Stomach (tissue), 9 donors: ENCODE results near the gene IRAK1. TPM values are rescaled to one million over a fixed set of nuclear protein-coding genes. Genes with fewer than 3 reads are reported as not detected.

Source experiments
- DNase-seq, 2 donors: peaks; one replicate each; pipeline versions ENCODE4 v3.0.0 to v3.0.0-alpha.2; 2013 to 2019
- H3K27ac ChIP-seq, 5 donors: fragments of 200-600 bp in 4 of 5; sonication (generic) in 4 of 5; one replicate each; pipeline ENCODE4 v1.5.1; 2013 to 2019; ENCODE audit warnings: mild to moderate bottlenecking in 1 of 5, moderate library complexity in 1 of 5
- H3K27me3 ChIP-seq, 3 donors: fragments of 200-600 bp; sonication (generic); one replicate each; pipeline ENCODE4 v1.5.1; 2017 to 2019; ENCODE audit warnings: mixed run types in 1 of 3
- H3K36me3 ChIP-seq, 4 donors: fragments of 200-600 bp; sonication (generic); 1 replicate in 3 of 4; 2 replicates in 1 of 4; pipeline ENCODE4 v1.5.1; 2016 to 2019
- H3K4me1 ChIP-seq, 4 donors: fragments of 200-600 bp; sonication (generic); one replicate each; pipeline ENCODE4 v1.5.1; 2016 to 2019
- H3K4me3 ChIP-seq, 4 donors: fragments of 200-600 bp; sonication (generic) in 3 of 4; one replicate each; pipeline ENCODE4 v1.5.1; 2016 to 2019; ENCODE audit warnings: mild to moderate bottlenecking in 1 of 4
- H3K9me3 ChIP-seq, 4 donors: fragments of 200-600 bp; sonication (generic); one replicate each; pipeline ENCODE4 v1.5.1; 2016 to 2019
- CTCF ChIP-seq, 7 experiments: fragments of 450-650 bp in 4 of 7; fragments of 200-600 bp in 3 of 7; sonication (generic) in 3 of 7; IDR thresholded peaks; one replicate each; pipeline ENCODE4 v1.5.1; 2016 to 2019; ENCODE audit warnings: antibody characterized with exemption in 7 of 7, control low read depth in 2 of 7, mild to moderate bottlenecking in 1 of 7
- EP300 ChIP-seq: sonication (generic); formaldehyde crosslinking; IDR thresholded peaks from one replicate; pipeline ENCODE4 v1.6.1; 2017; ENCODE audit warnings: antibody characterized with exemption
- POLR2A ChIP-seq, 4 donors: fragments of 450-650 bp; IDR thresholded peaks; one replicate each; pipeline ENCODE4 v1.6.1; 2016; ENCODE audit warnings: antibody characterized with exemption in 4 of 4, control low read depth in 2 of 4, mild to moderate bottlenecking in 1 of 4, moderate library complexity in 1 of 4
- POLR2AphosphoS5 ChIP-seq, 3 donors: sonication (generic); formaldehyde crosslinking; IDR thresholded peaks; one replicate each; pipeline ENCODE4 v1.6.1; 2016; ENCODE audit warnings: antibody characterized with exemption in 3 of 3
- WGBS, 5 donors: extraction: QIAGEN DNeasy Blood & Tissue Kit in 3 of 5; methylation state at CpG; one replicate each; pipeline versions ENCODE4 v1.1.5 to v1.1.7; 2013 to 2018; 5-methylcytosine and 5-hydroxymethylcytosine counted together
- intact Hi-C: fragments of 100-400 bp; cut with DNase I; formaldehyde crosslinking; loops from one replicate; pipeline ENCODE4 v1.15.1; 2023; ENCODE audit warnings: low total_unique reads
- polyA plus RNA-seq, 3 donors: library from polyadenylated mRNA; stranded (reverse); fragments of 200-250 nt; gene quantifications; one replicate each; pipeline ENCODE4 v1.2.3, GENCODE V29; 2013
- total RNA-seq, 5 donors: library from RNA; depleted of rRNA; stranded (reverse); fragments of >200 nt; gene quantifications; one replicate each; pipeline versions ENCODE4 v1.1.0 to v1.2.3, GENCODE V29; 2014 to 2016
- donor health status: healthy with polysubstance abuse.
- donor health status: Bipolar disorder and iron deficiency.
- donor health status: healthy.

IRAK1 gene
- total and polyA plus RNA-seq, 8 donors, result 25.5 to 211 (median 66.9) TPM

- 80 to 88% (median 84%) methylated on average over 9 to 11 of the region's 11 CpGs for WGBS, 5 donors
- Histone ChIP-seq H3K27me3 (peaks cover 0 to 7% (median 0%) of the 10 kb centered on the region in 3 donors), H3K27ac (no peak overlapping the region), H3K4me3 (no peak overlapping the region), H3K4me1 (peaks cover 16 to 71% (median 49%) of the 10 kb centered on the region in 4 donors), H3K9me3 (no peaks in the 10 kb centered on the region), H3K36me3 (peaks cover 0 to 7% (median 0%) of the 10 kb centered on the region in 4 donors)
- no peak for DNase-seq
- TF ChIP-seq EP300 (no peak), POLR2AphosphoS5 (IDR thresholded peaks at IDR 0.05) (no peak), CTCF (IDR thresholded peaks at IDR 0.05) (no peak), POLR2A (IDR thresholded peaks at IDR 0.05) (no peak)
- intact Hi-C loops, result no loop called here
Measured at GRCh38 chrX:154058214-154058997, 38.7 kb upstream of the IRAK1 start.

DNA sequence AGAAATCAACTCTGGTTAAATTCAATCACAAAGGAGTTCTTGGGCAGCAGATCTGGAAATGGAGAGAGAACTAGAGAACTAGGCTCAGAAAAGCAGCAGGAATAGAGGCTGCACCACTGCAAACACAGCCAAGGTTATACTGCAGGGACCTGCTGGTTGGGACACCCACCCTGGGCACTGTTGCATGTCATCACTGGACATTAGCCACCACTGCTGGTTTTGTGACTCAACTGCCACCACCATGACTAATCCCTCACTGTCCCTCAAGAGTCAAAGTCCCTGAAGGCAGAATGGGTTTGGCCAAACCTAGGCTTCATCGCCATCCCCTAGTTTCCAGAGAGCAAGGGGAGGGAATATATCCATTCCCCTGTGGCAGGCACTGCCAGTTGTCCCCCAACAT lies 38.1 kb upstream of the IRAK1 start:
- Histone ChIP-seq H3K36me3 (peaks cover 0 to 7% (median 0%) of the 10 kb centered on the region in 4 donors), H3K4me3 (no peak overlapping the region), H3K27me3 (peaks cover 0 to 7% (median 0%) of the 10 kb centered on the region in 3 donors), H3K4me1 (peaks cover 16 to 65% (median 48%) of the 10 kb centered on the region in 4 donors), H3K27ac (no peak overlapping the region), H3K9me3 (no peaks in the 10 kb centered on the region)
- WGBS, 5 donors, result 80 to 100% (median 95%) methylated on average over 1 of the region's 1 CpG; no CpG with 5 or more reads in 1 of the 5 donors
- TF ChIP-seq EP300 (no peak), CTCF (IDR thresholded peaks at IDR 0.05) (no peak), POLR2AphosphoS5 (IDR thresholded peaks at IDR 0.05) (no peak), POLR2A (IDR thresholded peaks at IDR 0.05) (no peak)
- intact Hi-C loops, result no loop called here
- no peak for DNase-seq

- WGBS, 5 donors, result 46 to 59% (median 51%) methylated on average over 7 to 8 of the region's 8 CpGs
- H3K36me3 ChIP-seq, result peaks cover 0 to 7% (median 0%) of the 10 kb centered on the region in 4 donors
- DNase-seq, result peak in 1 of 2 donors; percentile 38
Measured at GRCh38 chrX:154056770-154057241, 37.1 kb upstream of the IRAK1 start.

More at GRCh38 chrX:154056770-154057241, 37.1 kb upstream of the IRAK1 start:
- intact Hi-C loops, result no loop called here
- no peaks in the 10 kb centered on the region for H3K9me3 ChIP-seq
- no peak overlapping the region for H3K4me3 ChIP-seq
- H3K4me1 ChIP-seq, result peaks cover 16 to 58% (median 47%) of the 10 kb centered on the region in 4 donors
- peaks cover 0 to 7% (median 0%) of the 10 kb centered on the region in 3 donors for H3K27me3 ChIP-seq
- H3K27ac ChIP-seq, result no peak overlapping the region
- TF ChIP-seq CTCF (IDR thresholded peaks at IDR 0.05) (no peak), POLR2AphosphoS5 (IDR thresholded peaks at IDR 0.05) (peak in 1 of 3 donors; percentile 21)
